Peyer's patch (tissue), 4 donors: ENCODE data around the gene SKI. TPM values are rescaled to one million over a fixed set of nuclear protein-coding genes. Genes with fewer than 3 reads are reported as not detected.

Experiments used
- DNase-seq, 3 donors: peaks; one replicate each; pipeline ENCODE4 v3.0.0-alpha.2; 2017 to 2019
- H3K27ac ChIP-seq, 4 donors: fragments of 200-600 bp; sonication (generic); one replicate each; pipeline ENCODE4 v1.5.1; 2016 to 2019
- H3K27me3 ChIP-seq, 2 donors: fragments of 200-600 bp; sonication (generic); one replicate each; pipeline ENCODE4 v1.5.1; 2019
- H3K36me3 ChIP-seq, 3 donors: fragments of 200-600 bp; sonication (generic); one replicate each; pipeline ENCODE4 v1.5.1; 2016 to 2019
- H3K4me1 ChIP-seq, 4 donors: fragments of 200-600 bp; sonication (generic); one replicate each; pipeline ENCODE4 v1.5.1; 2016 to 2019
- H3K4me3 ChIP-seq, 4 donors: fragments of 200-600 bp; sonication (generic); 1 replicate in 3 of 4; 2 replicates in 1 of 4; pipeline ENCODE4 v1.5.1; 2016 to 2019; ENCODE audit warnings: mild to moderate bottlenecking in 1 of 4
- H3K9me3 ChIP-seq, 4 donors: fragments of 200-600 bp; sonication (generic); one replicate each; pipeline ENCODE4 v1.5.1; 2016 to 2019; ENCODE audit warnings: mild to moderate bottlenecking in 1 of 4
- POLR2A ChIP-seq, 2 donors: fragments of 450-650 bp; IDR thresholded peaks; one replicate each; pipeline ENCODE4 v1.5.1; 2017; ENCODE audit warnings: antibody characterized with exemption in 2 of 2, mild to moderate bottlenecking in 2 of 2, moderate library complexity in 2 of 2
- total RNA-seq, 4 donors: library from RNA; depleted of rRNA; stranded (reverse); fragments of >200 nt; gene quantifications; one replicate each; pipeline ENCODE4 v1.1.0, GENCODE V29; 2016
- TF ChIP-seq, protein P1 (sequence below), 6 experiments: fragments of 450-650 bp in 4 of 6; fragments of 200-600 bp in 2 of 6; sonication (generic) in 1 of 6; IDR thresholded peaks; one replicate each; pipeline ENCODE4 v1.5.1; 2017 to 2019; ENCODE audit warnings: antibody characterized with exemption in 6 of 6, mild to moderate bottlenecking in 3 of 6, moderate library complexity in 1 of 6

SKI gene
- total RNA-seq, 4 donors from 2014 or later, result 20.1 to 41.5 (median 37.1) TPM

DNA sequence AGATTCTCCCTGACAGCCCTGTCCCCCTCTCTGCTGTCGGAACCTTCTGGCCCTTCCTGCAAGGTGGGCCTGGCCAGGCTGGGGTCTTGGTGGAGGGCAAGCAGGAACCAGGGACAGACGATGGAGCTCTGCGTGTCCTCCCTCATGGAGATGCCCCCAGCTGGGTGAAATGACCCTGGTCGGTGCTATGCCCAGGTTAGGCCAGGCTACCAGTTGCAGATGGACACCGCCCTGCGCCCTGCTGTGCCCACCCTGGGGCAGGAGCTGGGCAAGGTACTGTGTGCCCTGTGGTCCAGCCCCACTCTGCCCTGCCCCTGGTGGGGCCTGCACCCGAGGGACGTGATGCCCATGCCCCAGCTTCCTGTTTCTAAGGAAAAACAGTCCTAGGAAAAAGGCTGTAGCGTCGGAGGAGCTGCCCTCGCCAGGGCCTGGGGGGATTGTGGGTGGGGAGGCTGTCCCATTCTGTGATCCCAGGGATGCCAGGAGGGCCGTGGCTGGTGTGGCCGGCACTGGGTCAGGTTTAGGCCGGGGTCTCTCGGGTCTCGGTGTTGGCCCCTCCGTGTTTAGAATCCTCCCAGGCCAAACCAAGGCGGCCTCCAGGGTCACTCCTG is 85.6 kb downstream of the SKI start:
- TF ChIP-seq POLR2A (IDR thresholded peaks at IDR 0.05), result no peak
- TF ChIP-seq, protein P1, sequence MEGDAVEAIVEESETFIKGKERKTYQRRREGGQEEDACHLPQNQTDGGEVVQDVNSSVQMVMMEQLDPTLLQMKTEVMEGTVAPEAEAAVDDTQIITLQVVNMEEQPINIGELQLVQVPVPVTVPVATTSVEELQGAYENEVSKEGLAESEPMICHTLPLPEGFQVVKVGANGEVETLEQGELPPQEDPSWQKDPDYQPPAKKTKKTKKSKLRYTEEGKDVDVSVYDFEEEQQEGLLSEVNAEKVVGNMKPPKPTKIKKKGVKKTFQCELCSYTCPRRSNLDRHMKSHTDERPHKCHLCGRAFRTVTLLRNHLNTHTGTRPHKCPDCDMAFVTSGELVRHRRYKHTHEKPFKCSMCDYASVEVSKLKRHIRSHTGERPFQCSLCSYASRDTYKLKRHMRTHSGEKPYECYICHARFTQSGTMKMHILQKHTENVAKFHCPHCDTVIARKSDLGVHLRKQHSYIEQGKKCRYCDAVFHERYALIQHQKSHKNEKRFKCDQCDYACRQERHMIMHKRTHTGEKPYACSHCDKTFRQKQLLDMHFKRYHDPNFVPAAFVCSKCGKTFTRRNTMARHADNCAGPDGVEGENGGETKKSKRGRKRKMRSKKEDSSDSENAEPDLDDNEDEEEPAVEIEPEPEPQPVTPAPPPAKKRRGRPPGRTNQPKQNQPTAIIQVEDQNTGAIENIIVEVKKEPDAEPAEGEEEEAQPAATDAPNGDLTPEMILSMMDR (IDR thresholded peaks at IDR 0.05), result no peak
- H3K36me3 ChIP-seq, result peaks cover 0 to 10% (median 0%) of the 10 kb centered on the region in 3 donors
- peak overlapping the region; percentile 81 to 95 (median 90) for H3K27ac ChIP-seq
- peak overlapping the region in 3 of 4 donors; percentile 60 to 75 (median 70) for H3K4me3 ChIP-seq
- DNase-seq, result no peak
- H3K4me1 ChIP-seq, result peaks cover 5 to 55% (median 31%) of the 10 kb centered on the region in 4 donors
- H3K9me3 ChIP-seq, result no peaks in the 10 kb centered on the region
- H3K27me3 ChIP-seq, result no peaks in the 10 kb centered on the region

DNA sequence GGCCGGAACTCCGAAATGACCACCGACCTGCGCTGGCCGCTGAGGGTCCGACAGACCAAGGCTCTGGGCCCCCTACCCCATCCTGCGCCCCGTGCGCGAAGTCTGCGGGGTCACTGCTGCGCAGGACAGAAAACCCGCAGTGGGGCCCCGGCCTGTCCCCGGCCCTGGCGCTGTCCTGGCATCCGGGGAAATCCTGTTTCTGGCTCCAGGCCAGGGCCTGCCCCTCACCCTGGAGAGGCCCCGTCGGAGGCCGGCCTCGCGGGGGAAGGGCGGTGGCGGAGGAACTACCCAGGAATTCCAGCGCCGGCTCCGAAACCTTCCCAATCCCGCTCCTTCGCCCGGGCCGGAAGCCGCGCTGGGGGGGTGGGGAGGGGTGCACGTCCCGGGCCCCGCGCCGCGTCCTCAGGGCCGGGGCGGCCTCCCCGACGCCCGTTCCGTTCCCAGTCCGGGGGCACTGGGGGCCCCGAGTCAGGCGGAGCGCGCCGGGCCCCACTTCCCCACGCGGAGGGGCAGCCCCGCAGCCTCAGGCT is 86.2 kb downstream of the SKI start:
- H3K4me3 ChIP-seq, result peak overlapping the region; percentile 60 to 75 (median 66)
- DNase-seq, result peak in 2 of 3 donors; percentile 33 to 70
- no peak for TF ChIP-seq POLR2A (IDR thresholded peaks at IDR 0.05)
- TF ChIP-seq, protein P1 (IDR thresholded peaks at IDR 0.05), result no peak

DNA sequence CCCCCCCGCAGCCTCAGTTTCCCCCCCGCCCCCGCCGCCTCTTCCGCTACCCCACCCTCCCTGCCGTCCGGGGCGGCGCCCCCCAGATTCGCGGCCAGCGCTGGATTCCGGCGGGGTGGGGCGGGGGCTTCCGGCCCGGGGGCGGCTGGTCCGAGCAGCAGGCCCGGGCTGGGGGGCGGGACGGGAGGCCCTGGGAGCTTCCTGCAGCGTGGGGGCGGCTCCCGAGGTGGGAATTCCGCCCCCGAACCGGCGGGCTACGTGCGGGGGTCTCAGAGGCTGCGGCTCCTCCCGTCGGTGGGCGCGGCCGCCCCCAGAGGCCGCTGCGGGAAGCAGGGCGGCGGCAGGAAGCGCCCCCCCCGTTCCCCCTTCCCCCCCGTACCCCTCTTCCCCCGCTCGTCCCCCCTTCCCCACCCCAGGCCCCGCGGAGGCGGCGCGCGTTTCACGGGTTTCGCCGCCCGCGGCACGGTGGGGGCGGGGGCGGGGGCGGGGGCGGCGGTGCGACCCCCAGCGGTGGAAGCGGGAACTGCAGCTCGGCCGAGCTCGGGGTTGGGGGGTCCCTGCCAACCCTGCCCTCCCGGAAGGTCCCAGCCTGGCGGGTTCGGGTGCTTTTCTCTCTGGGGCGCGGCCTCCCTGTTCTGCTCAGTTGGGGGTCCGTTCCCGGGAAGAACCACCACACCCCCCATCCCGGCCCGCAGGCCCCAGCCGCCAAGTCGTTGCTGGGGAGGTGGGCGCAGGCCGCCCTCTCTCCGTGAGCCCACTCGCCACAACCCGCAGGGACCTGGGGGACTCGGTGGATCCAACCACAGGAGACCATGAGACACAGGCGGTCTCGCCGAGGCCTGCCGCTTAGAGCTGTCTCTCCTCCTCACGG is 86.9 kb downstream of the SKI start:
- H3K4me1 ChIP-seq, result peaks cover 5 to 55% (median 31%) of the 10 kb centered on the region in 4 donors

More for the DNA sequence above, 86.2 kb downstream of the SKI start:
- peaks cover 5 to 55% (median 31%) of the 10 kb centered on the region in 4 donors for H3K4me1 ChIP-seq
- H3K36me3 ChIP-seq, result peaks cover 0 to 5% (median 0%) of the 10 kb centered on the region in 3 donors
- no peaks in the 10 kb centered on the region for H3K9me3 ChIP-seq
- H3K27ac ChIP-seq, result peak overlapping the region; percentile 81 to 95 (median 90)
- H3K27me3 ChIP-seq, result no peaks in the 10 kb centered on the region

DNA sequence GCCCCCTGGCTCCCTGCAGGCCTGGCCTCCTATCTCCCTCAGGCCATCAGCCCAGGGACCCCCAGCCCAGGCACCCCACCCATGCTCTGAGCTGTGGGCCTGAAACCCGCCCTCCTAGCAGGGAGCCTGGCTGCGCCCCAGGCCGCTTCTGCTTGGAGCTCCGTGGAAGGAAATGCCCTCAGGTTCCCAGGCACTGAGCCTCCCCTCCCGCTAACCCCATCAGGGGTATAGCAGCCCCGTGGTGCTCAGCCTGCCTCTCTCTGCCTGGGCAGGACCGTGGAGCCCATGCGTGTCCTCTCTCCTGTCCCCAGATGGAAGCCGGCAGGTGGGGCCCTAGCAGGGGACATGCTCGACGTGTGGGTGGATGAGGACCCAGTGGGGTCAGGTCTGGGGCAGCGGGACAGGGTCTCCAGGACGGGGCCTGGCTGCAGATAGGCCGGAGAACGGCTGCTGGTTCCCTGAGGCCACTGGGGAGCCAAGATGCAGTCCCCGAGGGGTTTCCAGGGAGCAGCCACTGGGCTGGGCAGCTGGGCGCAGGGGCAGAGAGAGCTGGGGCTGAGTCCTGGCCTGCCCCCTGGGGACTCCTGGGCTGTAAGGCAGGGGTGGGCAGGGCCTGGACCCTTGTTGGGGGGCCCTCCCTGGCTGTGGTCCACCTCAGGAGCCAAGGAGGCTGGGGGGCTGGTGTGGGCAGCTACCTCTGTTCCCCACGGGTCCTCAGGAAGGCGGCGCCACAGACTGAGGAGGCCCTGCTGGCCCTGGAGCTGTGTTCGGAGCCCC is 87.7 kb downstream of the SKI start:
- Histone ChIP-seq H3K36me3 (no peaks in the 10 kb centered on the region), H3K4me3 (peak overlapping the region in 3 of 4 donors; percentile 60 to 75 (median 70)), H3K4me1 (peaks cover 5 to 55% (median 31%) of the 10 kb centered on the region in 4 donors), H3K9me3 (no peaks in the 10 kb centered on the region), H3K27me3 (no peaks in the 10 kb centered on the region), H3K27ac (peak overlapping the region; percentile 81 to 95 (median 90))
- TF ChIP-seq POLR2A (IDR thresholded peaks at IDR 0.05), result no peak
- TF ChIP-seq, protein P1 (IDR thresholded peaks at IDR 0.05), result no peak
- no peak for DNase-seq

More for the DNA sequence above, 86.9 kb downstream of the SKI start:
- Histone ChIP-seq H3K9me3 (no peaks in the 10 kb centered on the region), H3K36me3 (peaks cover 0 to 4% (median 0%) of the 10 kb centered on the region in 3 donors), H3K27ac (peak overlapping the region; percentile 81 to 95 (median 90)), H3K27me3 (no peaks in the 10 kb centered on the region), H3K4me3 (peak overlapping the region; percentile 60 to 75 (median 66))
- DNase-seq, result peak in 2 of 3 donors; percentile 58 to 80
- no peak for TF ChIP-seq POLR2A (IDR thresholded peaks at IDR 0.05)
- TF ChIP-seq, protein P1 (IDR thresholded peaks at IDR 0.05), result peak; percentile 65 to 100 (median 72)

DNA sequence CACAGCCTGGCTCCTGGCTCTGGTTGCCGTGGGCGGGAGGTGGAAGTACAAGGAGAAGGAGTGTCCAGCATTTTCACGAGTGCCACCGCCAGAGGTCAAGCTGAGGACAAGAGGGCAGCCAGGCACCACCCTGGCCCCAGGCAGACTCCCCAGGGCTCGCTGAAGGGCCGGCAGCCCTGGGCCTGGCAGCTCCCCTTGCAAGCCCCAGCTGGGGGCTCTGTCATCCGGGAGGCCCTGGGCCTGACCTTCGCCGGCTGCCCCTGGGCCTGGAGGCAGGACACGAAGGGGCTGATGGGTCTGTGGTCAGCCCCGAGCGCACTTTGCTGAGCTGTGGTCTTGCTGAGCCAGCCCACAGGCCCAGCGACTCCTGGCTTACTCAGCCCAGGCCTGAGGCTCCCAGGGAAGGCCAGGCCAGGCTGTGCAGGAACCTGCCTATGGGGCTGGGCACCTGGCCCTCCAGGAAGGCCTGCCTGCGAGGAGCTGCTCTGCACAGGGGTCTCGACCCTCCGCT is 88.4 kb downstream of the SKI start:
- Histone ChIP-seq H3K9me3 (no peaks in the 10 kb centered on the region), H3K27me3 (no peaks in the 10 kb centered on the region), H3K27ac (peak overlapping the region in 2 of 4 donors; percentile 86 to 93), H3K4me3 (no peak overlapping the region), H3K36me3 (no peaks in the 10 kb centered on the region), H3K4me1 (peaks cover 5 to 57% (median 30%) of the 10 kb centered on the region in 4 donors)
- DNase-seq, result no peak
- TF ChIP-seq, protein P1 (IDR thresholded peaks at IDR 0.05), result no peak
- no peak for TF ChIP-seq POLR2A (IDR thresholded peaks at IDR 0.05)
